ENCODE results near the gene SYTL3. TPM values are rescaled to one million over a fixed set of nuclear protein-coding genes. Genes with fewer than 3 reads are reported as not detected.
A peak's percentile ranks its signal among the peaks of the same experiment; 100 is the strongest.

The SYTL3 gene
- total RNA-seq, 3 donors from 2014 or later (not counting 1 experiment from before 2014, with no cell fraction given) = 84.1 to 143 (median 89.0) TPM

DNA sequence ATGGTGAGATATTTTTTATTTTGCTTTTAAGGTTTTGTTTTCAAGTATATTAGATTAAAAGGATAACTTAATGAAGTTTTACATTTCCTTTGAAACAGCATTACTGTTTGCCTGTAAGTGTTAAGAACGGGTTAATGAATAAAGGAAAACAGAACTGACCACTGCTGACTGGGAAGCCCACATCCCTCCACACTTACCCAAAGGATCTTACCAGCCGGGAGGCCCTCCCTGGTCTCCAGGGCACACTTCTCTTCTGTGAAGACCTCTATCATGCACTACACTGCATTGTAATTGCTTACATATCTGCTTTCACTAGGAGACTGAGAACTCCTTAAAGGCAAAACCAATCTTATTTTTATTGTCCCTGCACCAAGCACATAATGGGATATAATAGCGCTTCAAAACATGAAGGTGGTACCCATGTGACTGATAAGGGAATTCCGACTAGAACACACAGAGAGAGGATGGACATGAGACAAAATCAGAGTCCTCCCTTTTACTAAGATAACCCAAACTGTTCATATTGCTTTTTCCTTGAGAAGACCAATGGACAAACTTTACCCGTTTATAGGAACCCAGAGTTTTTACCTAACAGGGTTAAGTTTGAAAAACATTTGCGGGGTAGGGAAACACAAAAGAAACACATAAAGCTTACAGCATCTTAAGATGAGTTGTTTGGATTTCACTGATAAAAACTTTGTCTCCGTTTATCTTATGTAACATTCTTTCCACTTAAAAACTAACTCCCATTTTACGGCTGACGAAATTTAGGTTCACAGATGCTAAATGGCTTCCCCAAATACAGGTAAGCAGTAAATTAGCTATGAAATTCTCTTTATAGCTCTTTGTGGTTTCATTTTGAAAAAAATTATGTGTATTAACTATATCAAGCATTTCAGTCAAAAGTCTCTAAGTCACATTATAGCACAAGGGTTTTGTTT lies 160.6 kb downstream of the SYTL3 start:
- intact Hi-C loops (cut with micrococcal nuclease) = no loop called here
- no peaks in the 10 kb centered on the region for H3K27me3 ChIP-seq (ENCODE audit: control insufficient read depth, insufficient read depth, low read length)
- H3K4me1 Mint-ChIP-seq = peaks cover 86 to 89% of the 10 kb centered on the region in 2 donors
- 74% methylated on average over 4 of the region's 9 CpGs for WGBS (ENCODE audit: insufficient coverage)
- H3K9me3 ChIP-seq (ENCODE audit: control insufficient read depth, insufficient read depth, low read length) = no peaks in the 10 kb centered on the region
- no peaks in the 10 kb centered on the region for H3K27me3 Mint-ChIP-seq (ENCODE audit: low read depth in 2 of 2)
- no peaks in the 10 kb centered on the region for H3K36me3 Mint-ChIP-seq
- peak overlapping the region; percentile 11 for H3K4me3 Mint-ChIP-seq
- H3K4me3 ChIP-seq (ENCODE audit: low read length) = no peak overlapping the region
- DNase-seq = no peak
- H3K27ac ChIP-seq (ENCODE audit: low read length) = no peak overlapping the region
- peaks cover 25% of the 10 kb centered on the region for H3K36me3 ChIP-seq (ENCODE audit: control insufficient read depth, insufficient read depth, low read length)
- H3K4me1 ChIP-seq (ENCODE audit: control insufficient read depth, insufficient read depth, low read length) = peaks cover 69% of the 10 kb centered on the region
- H3K9me3 Mint-ChIP-seq = no peaks in the 10 kb centered on the region
- TF ChIP-seq, protein P1, sequence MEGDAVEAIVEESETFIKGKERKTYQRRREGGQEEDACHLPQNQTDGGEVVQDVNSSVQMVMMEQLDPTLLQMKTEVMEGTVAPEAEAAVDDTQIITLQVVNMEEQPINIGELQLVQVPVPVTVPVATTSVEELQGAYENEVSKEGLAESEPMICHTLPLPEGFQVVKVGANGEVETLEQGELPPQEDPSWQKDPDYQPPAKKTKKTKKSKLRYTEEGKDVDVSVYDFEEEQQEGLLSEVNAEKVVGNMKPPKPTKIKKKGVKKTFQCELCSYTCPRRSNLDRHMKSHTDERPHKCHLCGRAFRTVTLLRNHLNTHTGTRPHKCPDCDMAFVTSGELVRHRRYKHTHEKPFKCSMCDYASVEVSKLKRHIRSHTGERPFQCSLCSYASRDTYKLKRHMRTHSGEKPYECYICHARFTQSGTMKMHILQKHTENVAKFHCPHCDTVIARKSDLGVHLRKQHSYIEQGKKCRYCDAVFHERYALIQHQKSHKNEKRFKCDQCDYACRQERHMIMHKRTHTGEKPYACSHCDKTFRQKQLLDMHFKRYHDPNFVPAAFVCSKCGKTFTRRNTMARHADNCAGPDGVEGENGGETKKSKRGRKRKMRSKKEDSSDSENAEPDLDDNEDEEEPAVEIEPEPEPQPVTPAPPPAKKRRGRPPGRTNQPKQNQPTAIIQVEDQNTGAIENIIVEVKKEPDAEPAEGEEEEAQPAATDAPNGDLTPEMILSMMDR (IDR thresholded peaks at IDR 0.05) = no peak
- ATAC-seq = no peak
- H3K27ac Mint-ChIP-seq = peak overlapping the region; percentile 29 to 31

DNA sequence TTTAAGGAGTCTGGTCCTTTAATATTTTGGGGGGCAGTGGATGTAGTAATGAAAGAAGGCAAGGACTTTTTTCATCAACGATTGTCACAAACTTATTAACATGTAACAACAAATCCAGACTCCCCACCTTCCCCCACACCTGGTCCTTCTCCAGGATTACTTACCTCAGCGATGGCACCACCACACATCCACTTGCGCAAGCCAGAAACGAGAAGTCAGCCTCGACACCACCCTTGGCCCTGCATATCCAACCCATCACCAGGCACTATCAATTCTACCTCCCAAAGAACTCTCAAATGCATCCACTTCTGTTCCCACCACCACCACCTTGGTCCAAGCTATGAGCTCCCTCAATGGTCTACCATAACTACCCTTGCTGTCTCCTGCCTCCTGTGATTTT lies 162.8 kb downstream of the SYTL3 start:
- H3K4me1 Mint-ChIP-seq = peaks cover 87 to 89% of the 10 kb centered on the region in 2 donors

DNA sequence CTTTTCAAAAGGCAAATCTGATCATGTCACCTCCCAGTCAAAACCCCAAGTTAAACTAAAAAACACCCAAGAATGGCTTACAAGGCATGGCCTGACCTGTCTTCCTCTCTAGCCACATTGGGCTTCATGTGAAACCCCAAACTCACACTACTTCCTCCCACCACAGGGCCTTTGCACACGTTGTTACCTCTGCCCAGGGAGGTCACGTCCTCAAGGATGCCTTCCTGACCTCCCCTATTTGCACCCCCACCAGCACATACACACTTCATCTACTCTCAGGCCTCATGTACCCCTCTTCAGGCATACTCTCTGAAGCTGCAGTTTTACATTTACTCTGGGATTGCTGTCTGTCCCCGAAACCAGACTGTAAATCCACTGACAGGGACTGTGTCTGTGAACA lies 163.2 kb downstream of the SYTL3 start:
- Histone ChIP-seq H3K27ac (ENCODE audit: low read length) (peak overlapping the region; percentile 45), H3K4me3 (ENCODE audit: low read length) (no peak overlapping the region), H3K4me1 (ENCODE audit: control insufficient read depth, insufficient read depth, low read length) (peaks cover 72% of the 10 kb centered on the region), H3K36me3 (ENCODE audit: control insufficient read depth, insufficient read depth, low read length) (peaks cover 28% of the 10 kb centered on the region), H3K9me3 (ENCODE audit: control insufficient read depth, insufficient read depth, low read length) (no peaks in the 10 kb centered on the region), H3K27me3 (ENCODE audit: control insufficient read depth, insufficient read depth, low read length) (no peaks in the 10 kb centered on the region)
- H3K36me3 Mint-ChIP-seq = no peaks in the 10 kb centered on the region
- WGBS (ENCODE audit: insufficient coverage) = 44% methylated on average over 3 of the region's 3 CpGs
- ATAC-seq = peak in 2 of 3 donors; percentile 39 to 48
- intact Hi-C loops (cut with micrococcal nuclease) = no loop called here
- peak in 1 of 2 donors; percentile 36 for DNase-seq
- peak overlapping the region; percentile 24 to 95 for H3K27ac Mint-ChIP-seq
- H3K27me3 Mint-ChIP-seq (ENCODE audit: low read depth in 2 of 2) = no peaks in the 10 kb centered on the region
- peak overlapping the region; percentile 49 for H3K4me3 Mint-ChIP-seq
- peaks cover 87 to 89% of the 10 kb centered on the region in 2 donors for H3K4me1 Mint-ChIP-seq
- TF ChIP-seq, protein P1 (IDR thresholded peaks at IDR 0.05) = no peak
- no peaks in the 10 kb centered on the region for H3K9me3 Mint-ChIP-seq

More for the DNA sequence above, 162.8 kb downstream of the SYTL3 start:
- intact Hi-C loops (cut with micrococcal nuclease) = no loop called here
- Mint-ChIP-seq H3K36me3 (no peaks in the 10 kb centered on the region), H3K4me3 (peak overlapping the region; percentile 49), H3K27me3 (ENCODE audit: low read depth in 2 of 2) (no peaks in the 10 kb centered on the region), H3K9me3 (no peaks in the 10 kb centered on the region), H3K27ac (peak overlapping the region; percentile 24 to 95)
- DNase-seq (no peak), ATAC-seq (no peak)
- 76% methylated on average over 5 of the region's 5 CpGs for WGBS (ENCODE audit: insufficient coverage)
- Histone ChIP-seq H3K4me3 (ENCODE audit: low read length) (no peak overlapping the region), H3K4me1 (ENCODE audit: control insufficient read depth, insufficient read depth, low read length) (peaks cover 73% of the 10 kb centered on the region), H3K27me3 (ENCODE audit: control insufficient read depth, insufficient read depth, low read length) (no peaks in the 10 kb centered on the region), H3K27ac (ENCODE audit: low read length) (no peak overlapping the region), H3K9me3 (ENCODE audit: control insufficient read depth, insufficient read depth, low read length) (no peaks in the 10 kb centered on the region), H3K36me3 (ENCODE audit: control insufficient read depth, insufficient read depth, low read length) (peaks cover 29% of the 10 kb centered on the region)
- TF ChIP-seq, protein P1 (IDR thresholded peaks at IDR 0.05) = no peak

Other genes with a start within 250 kb of the SYTL3 start
- 10 to 100 TPM; 44.8 to 60.9 (median 45.0) TPM for gene TMEM181, start 90.0 kb upstream of the SYTL3 start, total RNA-seq
- gene DYNLT1, start 5.3 kb upstream of the SYTL3 start, total RNA-seq = 100 to 1,000 TPM in 1 of 3 donors, 10 to 100 TPM in 2; 85.7 to 106 (median 86.8) TPM
- 100 to 1,000 TPM; 119 to 157 (median 133) TPM for gene EZR, start 169.3 kb downstream of the SYTL3 start, total RNA-seq